Pancreas (tissue), 10 donors: ENCODE data around the gene CACNA2D2. TPM values are rescaled to one million over a fixed set of nuclear protein-coding genes. Genes with fewer than 3 reads are reported as not detected.
A peak's percentile ranks its signal among the peaks of the same experiment; 100 is the strongest.

ENCODE experiments used
- ATAC-seq, 4 donors: fragments of 200-7000 bp; cut with Tn5 transposase; one replicate each; pipeline versions ENCODE4 v1.8.0 to v1.9.1; 2020; ENCODE audit warnings: mild to moderate bottlenecking in 4 of 4, moderate library complexity in 4 of 4
- DNase-seq, 6 donors: peaks; one replicate each; pipeline ENCODE4 v3.0.0-alpha.2; 2020
- FAIRE-seq: peaks from 2 replicates; lab custom pipeline; 2012; peaks lifted over from hg19 to GRCh38; lab: Jason Lieb, UNC
- H3K27ac ChIP-seq, 4 donors: fragments of 200-600 bp; sonication (generic); 1 replicate in 3 of 4; 2 replicates in 1 of 4; pipeline versions ENCODE4 v1.5.0 to v1.8.0; 2020
- H3K27me3 ChIP-seq, 4 donors: fragments of 200-600 bp; one replicate each; pipeline ENCODE4 v1.8.0; 2021
- H3K36me3 ChIP-seq, 3 donors: fragments of 200-600 bp; sonication (generic) in 1 of 3; one replicate each; pipeline versions ENCODE4 v1.5.0 to v1.8.0; 2020 to 2021
- H3K4me1 ChIP-seq, 3 donors: fragments of 200-600 bp; one replicate each; pipeline ENCODE4 v1.8.0; 2021
- H3K4me3 ChIP-seq, 4 donors: fragments of 200-600 bp; sonication (generic) in 2 of 4; one replicate each; pipeline versions ENCODE4 v1.5.0 to v1.8.0; 2020 to 2021
- H3K9me3 ChIP-seq, 4 donors: fragments of 200-600 bp; one replicate each; pipeline ENCODE4 v1.8.0; 2021
- CTCF ChIP-seq, 4 donors: fragments of 200-600 bp; sonication (generic) in 3 of 4; IDR thresholded peaks; one replicate each; pipeline versions ENCODE4 v1.5.0 to v1.8.0; 2021; ENCODE audit warnings: antibody characterized with exemption in 4 of 4
- WGBS, 2 donors: extraction: QIAGEN DNeasy Blood & Tissue Kit; methylation state at CpG; one replicate each; pipeline ENCODE4 v1.1.7; 2013; 5-methylcytosine and 5-hydroxymethylcytosine counted together
- intact Hi-C, 3 donors: fragments of 100-400 bp; cut with DNase I; formaldehyde crosslinking; loops; one replicate each; pipeline versions ENCODE4 v1.11.1 to v1.14.2; 2022
- polyA plus RNA-seq, 2 donors: library from polyadenylated mRNA; stranded (reverse); fragments of 200-250 nt; gene quantifications; one replicate each; pipeline ENCODE4 v1.2.3, GENCODE V29; 2013
- total RNA-seq, 6 donors: library from RNA; stranded (reverse); fragmentation: NEBNext Ultra II Directional in 4 of 6; extraction: Animal tissue kit (Norgen Biotek cat#: 25700) in 4 of 6; gene quantifications; one replicate each; pipeline versions ENCODE4 v1.2.1 to v1.2.4, GENCODE V29; 2021 to 2023
- donor health status: healthy with polysubstance abuse.
- donor health status: DM: no; HTN: no; CAD: no; lungs with moderate emphysema.
- donor health status: DM: no; HTN: no; CAD: no.
- donor health status: control.
- donor health status: control.
- donor health status: Bipolar disorder and iron deficiency.
- donor health status: DM: yes; HTN: yes; CAD: no.
- donor health status: DM: no; HTN: no; CAD: no.
- donor health status: DM: no; HTN: no; CAD: no.
- donor health status: DM: yes; HTN: yes; CAD: no.

CACNA2D2 gene
- total and polyA plus RNA-seq, 8 donors, result 1.1 to 19.5 (median 3.3) TPM

GRCh38 chr3:50365080-50365841, 138.2 kb downstream of the CACNA2D2 start:
- TF ChIP-seq CTCF (IDR thresholded peaks at IDR 0.05), result no peak
- intact Hi-C loops, result no loop called here
- Histone ChIP-seq H3K4me3 (peak overlapping the region; percentile 41 to 79 (median 64)), H3K9me3 (no peaks in the 10 kb centered on the region), H3K4me1 (peaks cover 0 to 10% (median 4%) of the 10 kb centered on the region in 3 donors), H3K27me3 (no peaks in the 10 kb centered on the region), H3K27ac (peak overlapping the region; percentile 42 to 63 (median 58)), H3K36me3 (no peaks in the 10 kb centered on the region)
- DNase-seq (peak; percentile 94 to 98 (median 96)), ATAC-seq (peak; percentile 91 to 94 (median 94)), FAIRE-seq (no peak)
- WGBS, 2 donors, result 2 to 3% methylated on average over 40 to 53 of the region's 53 CpGs

GRCh38 chr3:50364573-50365079, 138.8 kb downstream of the CACNA2D2 start:
- Histone ChIP-seq H3K27me3 (no peaks in the 10 kb centered on the region), H3K9me3 (no peaks in the 10 kb centered on the region), H3K36me3 (no peaks in the 10 kb centered on the region), H3K4me3 (peak overlapping the region; percentile 18 to 79 (median 56)), H3K27ac (peak overlapping the region in 1 of 4 donors; percentile 60), H3K4me1 (peaks cover 0 to 10% (median 4%) of the 10 kb centered on the region in 3 donors)
- FAIRE-seq, result no peak
- peak; percentile 25 to 35 (median 28) for ATAC-seq
- no peak for TF ChIP-seq CTCF (IDR thresholded peaks at IDR 0.05)
- peak in 3 of 6 donors; percentile 52 to 71 (median 68) for DNase-seq
- WGBS, 2 donors, result 14 to 32% methylated on average over 20 to 48 of the region's 48 CpGs
- intact Hi-C loops, result no loop called here

GRCh38 chr3:50359760-50360110, 143.7 kb downstream of the CACNA2D2 start:
- Histone ChIP-seq H3K4me1 (peaks cover 14 to 38% (median 25%) of the 10 kb centered on the region in 3 donors), H3K4me3 (peak overlapping the region in 1 of 4 donors; percentile 86), H3K27me3 (no peaks in the 10 kb centered on the region), H3K9me3 (no peaks in the 10 kb centered on the region), H3K27ac (no peak overlapping the region), H3K36me3 (peaks cover 3 to 7% (median 6%) of the 10 kb centered on the region in 3 donors)
- no peak for ATAC-seq
- no peak for DNase-seq
- intact Hi-C loops, result no loop called here
- 19 to 28% methylated on average over 8 of the region's 8 CpGs for WGBS, 2 donors
- no peak for TF ChIP-seq CTCF (IDR thresholded peaks at IDR 0.05)
- no peak for FAIRE-seq

GRCh38 chr3:50358911-50359759, 144.3 kb downstream of the CACNA2D2 start, which contains the start of gene TMEM115:
Gene TMEM115 (minus strand): TSS chr3:50359521. CDS start chr3:50359063, 458 bp downstream.
- 0% methylated on average over 60 to 64 of the region's 64 CpGs for WGBS, 2 donors
- Histone ChIP-seq H3K27ac (peak within 1 kb of the TSS; percentile 44 to 85 (median 74)), H3K4me1 (peaks cover 14 to 33% (median 25%) of the 10 kb centered on the region in 3 donors), H3K9me3 (no peaks in the 10 kb centered on the region), H3K4me3 (peak within 1 kb of the TSS; percentile 64 to 89 (median 82)), H3K36me3 (peaks cover 3 to 13% (median 8%) of the 10 kb centered on the region in 3 donors), H3K27me3 (no peaks in the 10 kb centered on the region)
- ATAC-seq (peak; percentile 91 to 97 (median 94)), FAIRE-seq (peak; percentile 90), DNase-seq (peak; percentile 89 to 99 (median 96))
- TF ChIP-seq CTCF (IDR thresholded peaks at IDR 0.05), result no peak
- intact Hi-C loops, result no loop called here
